ENCODE data around the gene MYO3A.

DNA sequence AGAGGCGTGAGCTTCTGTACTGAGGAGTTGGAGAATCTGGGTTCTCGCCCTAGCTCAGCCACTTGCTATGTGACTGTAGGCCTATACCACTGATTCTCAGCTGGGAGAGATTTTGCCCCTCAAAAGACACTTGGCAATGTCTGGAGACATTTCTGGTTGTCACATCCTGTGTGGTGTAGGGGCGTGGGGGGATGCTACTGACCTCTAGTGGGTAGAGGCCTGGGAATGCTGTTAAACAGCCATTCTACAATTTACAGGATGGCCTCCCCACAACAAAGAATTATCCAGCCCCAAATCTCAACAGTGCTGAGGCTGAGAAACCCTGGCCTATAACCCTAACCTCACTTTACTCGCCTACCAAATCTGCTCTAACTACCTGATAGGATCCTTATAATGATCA lies 223.7 kb downstream of the MYO3A start:
- TF ChIP-seq, protein P1, sequence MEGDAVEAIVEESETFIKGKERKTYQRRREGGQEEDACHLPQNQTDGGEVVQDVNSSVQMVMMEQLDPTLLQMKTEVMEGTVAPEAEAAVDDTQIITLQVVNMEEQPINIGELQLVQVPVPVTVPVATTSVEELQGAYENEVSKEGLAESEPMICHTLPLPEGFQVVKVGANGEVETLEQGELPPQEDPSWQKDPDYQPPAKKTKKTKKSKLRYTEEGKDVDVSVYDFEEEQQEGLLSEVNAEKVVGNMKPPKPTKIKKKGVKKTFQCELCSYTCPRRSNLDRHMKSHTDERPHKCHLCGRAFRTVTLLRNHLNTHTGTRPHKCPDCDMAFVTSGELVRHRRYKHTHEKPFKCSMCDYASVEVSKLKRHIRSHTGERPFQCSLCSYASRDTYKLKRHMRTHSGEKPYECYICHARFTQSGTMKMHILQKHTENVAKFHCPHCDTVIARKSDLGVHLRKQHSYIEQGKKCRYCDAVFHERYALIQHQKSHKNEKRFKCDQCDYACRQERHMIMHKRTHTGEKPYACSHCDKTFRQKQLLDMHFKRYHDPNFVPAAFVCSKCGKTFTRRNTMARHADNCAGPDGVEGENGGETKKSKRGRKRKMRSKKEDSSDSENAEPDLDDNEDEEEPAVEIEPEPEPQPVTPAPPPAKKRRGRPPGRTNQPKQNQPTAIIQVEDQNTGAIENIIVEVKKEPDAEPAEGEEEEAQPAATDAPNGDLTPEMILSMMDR (IDR thresholded peaks at IDR 0.05): no peak
- no peak for TF ChIP-seq EZH2 (IDR thresholded peaks at IDR 0.05; ENCODE audit: borderline replicate concordance, insufficient read depth, low read depth, low read length, poor library complexity, severe bottlenecking)

Measured in B cell (primary cell).